GM10266 (cell line): ENCODE data around the gene CUL4B.

ENCODE experiments used
- DNase-seq: peaks from one replicate; pipeline ENCODE4 v3.0.0; 2012; ENCODE audit errors: extremely low spot score
- TF ChIP-seq, protein P1 (sequence below): IDR thresholded peaks from 2 replicates; pipeline ENCODE4 v1.5.1; 2012; ENCODE audit warnings: mild to moderate bottlenecking, low read depth; ENCODE audit not compliant: control insufficient read depth, insufficient read depth; ENCODE audit errors: missing control alignments

The CUL4B gene

DNA sequence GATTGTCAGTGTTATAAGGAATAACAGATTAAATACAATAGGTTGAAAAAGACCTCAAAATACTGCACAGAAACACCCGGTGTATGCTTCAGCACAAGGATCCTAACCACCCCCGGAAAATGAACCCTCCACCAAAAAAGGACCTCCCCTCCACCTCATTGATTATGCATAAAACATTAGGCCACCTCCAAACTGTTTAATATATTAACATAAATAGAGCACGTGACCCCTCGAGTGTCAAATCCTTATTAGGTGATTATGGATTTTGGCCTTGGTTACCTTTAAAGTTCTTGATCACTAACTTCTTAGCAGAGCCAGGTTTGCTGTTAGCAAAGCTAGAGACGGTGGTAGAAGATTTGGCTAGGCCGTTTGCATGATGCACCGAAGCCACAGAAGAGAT lies 958 bp downstream of the CUL4B start:
- TF ChIP-seq, protein P1, sequence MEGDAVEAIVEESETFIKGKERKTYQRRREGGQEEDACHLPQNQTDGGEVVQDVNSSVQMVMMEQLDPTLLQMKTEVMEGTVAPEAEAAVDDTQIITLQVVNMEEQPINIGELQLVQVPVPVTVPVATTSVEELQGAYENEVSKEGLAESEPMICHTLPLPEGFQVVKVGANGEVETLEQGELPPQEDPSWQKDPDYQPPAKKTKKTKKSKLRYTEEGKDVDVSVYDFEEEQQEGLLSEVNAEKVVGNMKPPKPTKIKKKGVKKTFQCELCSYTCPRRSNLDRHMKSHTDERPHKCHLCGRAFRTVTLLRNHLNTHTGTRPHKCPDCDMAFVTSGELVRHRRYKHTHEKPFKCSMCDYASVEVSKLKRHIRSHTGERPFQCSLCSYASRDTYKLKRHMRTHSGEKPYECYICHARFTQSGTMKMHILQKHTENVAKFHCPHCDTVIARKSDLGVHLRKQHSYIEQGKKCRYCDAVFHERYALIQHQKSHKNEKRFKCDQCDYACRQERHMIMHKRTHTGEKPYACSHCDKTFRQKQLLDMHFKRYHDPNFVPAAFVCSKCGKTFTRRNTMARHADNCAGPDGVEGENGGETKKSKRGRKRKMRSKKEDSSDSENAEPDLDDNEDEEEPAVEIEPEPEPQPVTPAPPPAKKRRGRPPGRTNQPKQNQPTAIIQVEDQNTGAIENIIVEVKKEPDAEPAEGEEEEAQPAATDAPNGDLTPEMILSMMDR: no peak
- no peak for DNase-seq

DNA sequence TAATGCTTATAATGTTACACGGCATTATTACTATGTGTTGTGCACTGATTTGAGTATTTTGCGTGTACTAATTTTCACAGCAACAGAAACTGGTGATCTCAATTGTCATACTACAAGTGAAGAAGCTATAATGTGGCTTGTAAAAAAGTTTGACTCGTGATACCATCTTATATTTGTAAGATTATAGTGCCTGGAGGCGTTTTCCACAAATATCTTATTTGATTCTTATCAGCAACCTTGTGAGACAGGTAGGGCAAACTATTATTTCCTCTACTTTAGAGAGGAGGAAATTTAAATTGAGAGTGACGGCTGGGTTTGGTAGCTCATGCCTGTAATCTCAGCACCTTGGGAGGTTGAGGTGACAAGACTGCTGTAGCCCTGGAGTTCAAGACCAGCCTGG lies 4.5 kb downstream of the CUL4B start:
- DNase-seq: no peak
- TF ChIP-seq, protein P1: no peak

DNA sequence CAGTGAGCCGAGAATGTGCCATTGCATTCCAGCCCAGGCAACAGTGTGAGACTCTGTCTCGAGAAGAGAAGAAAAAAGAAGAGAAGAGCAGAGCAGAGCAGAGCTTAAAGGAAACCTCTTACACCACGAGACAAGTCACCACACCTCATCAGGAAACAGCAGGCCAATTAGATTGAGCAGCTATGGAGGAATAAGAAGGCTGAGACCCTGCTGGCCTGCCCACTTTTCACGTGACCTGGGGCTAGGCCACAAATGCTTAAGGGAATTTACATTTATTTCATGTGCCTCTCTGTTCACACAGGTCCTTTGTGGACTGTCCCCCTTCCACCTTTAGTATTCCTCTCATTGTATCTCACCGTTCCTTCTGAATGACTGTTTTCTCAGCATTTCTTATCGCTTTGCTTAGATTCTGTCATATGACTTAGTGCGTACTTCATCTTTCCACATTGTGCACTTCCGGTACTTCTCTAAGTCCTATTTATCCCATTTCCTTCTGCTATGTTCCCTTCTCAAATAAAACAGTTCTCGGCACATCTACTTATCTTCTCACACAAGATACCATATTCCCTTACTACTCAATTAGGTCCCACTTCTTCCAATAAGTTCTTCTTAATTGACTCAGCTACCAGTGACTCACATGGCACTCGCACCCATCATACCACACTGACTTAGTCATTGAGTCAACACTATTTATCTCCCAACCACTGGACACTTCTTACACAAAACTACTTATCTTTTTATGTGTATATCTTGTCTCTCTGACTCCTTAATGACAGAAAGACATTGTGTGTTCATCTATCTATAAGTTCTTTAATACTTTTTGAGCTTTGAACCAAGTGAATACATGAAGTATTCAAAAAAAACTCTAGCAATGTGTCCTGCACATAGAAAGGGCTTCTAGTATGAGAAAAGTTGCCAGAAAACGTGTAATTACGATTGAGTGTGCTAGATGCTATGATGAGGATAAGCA lies 11.0 kb downstream of the CUL4B start:
- TF ChIP-seq, protein P1: no peak
- no peak for DNase-seq

DNA sequence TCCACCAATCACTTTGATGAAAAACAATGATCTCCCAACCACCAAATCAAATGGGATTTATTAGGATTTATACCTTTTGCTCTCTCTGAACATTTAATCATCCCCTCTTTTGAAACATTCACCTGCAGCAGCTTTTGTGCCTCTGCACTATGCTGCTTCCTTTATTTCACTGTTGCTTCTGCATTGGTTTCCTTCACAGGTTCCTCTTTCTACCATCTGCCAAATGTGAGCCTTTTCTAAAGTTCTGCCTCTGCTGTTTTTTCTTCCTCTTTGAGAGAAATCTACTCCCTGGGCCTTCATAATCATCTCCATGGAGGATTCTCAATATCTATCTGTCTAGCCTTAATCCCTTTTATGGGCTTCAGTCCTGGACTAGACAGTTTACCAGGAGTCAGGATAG lies 24.7 kb downstream of the CUL4B start:
- TF ChIP-seq, protein P1: no peak
- DNase-seq: no peak

DNA sequence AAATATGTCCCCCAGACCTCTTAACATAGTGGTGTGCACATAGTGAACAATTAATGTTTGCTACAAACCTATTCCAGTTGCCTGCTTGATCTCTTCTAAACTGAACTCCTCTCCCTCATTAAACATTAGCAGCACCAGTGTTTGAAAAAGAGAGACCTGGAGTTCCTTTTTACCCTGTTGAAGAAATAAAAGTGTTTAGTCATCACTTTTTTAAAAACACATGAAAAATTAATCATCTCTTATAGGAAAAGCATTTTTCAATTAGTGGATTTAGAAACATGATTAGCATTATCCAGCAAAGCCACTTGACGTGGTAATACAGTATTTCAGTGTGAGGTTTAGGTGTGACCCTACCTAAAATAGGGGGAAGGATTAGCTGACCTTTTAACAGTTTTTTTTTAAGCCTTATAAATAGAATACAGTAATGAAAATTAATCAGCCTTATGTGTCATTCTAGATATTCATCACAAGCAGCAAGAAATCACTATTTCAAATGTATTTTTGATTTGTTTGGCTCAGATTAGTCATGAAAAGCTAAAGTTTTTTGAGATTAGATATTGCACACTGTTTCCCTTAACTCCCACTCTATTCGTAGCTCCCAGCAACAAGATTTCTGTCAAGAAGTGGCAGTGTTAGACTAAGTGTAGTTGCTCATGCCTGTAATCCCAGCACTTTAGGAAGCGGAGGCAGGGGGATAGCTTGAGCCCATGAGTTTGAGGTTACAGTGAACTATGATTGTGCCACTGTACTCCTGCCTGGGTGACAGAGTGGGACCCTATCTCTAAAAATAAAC lies 26.2 kb downstream of the CUL4B start:
- no peak for DNase-seq
- TF ChIP-seq, protein P1: no peak

DNA sequence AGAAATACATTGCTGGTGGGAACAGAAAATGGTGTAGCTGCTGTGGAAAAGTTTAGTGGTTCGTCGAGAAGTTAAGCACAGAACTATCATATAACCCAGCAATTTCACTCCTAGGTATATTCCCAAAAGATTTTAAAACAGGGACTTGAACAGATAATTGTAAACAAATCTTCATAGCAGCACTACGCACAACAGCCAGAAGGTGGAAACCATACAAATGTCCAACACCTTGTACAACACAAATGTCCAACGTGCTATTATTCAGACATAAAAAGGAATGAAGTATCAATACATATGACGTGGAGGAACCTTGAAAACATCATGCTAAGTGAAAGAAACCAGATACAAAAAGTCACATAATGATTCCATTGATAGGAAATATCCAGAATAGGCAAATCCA lies 37.9 kb downstream of the CUL4B start:
- TF ChIP-seq, protein P1: no peak
- no peak for DNase-seq
